A549 (cell line): Measurements from ENCODE around the gene BAG5.

ENCODE experiments used
- BCL3 ChIP-seq: fragments of >200 bp; sonication (Bioruptor Twin); formaldehyde crosslinking; IDR thresholded peaks from 3 replicates; pipeline ENCODE4 v1.6.1; 2016
- CTCF ChIP-seq: fragments of >200 bp; sonication (Bioruptor Twin); formaldehyde crosslinking; IDR thresholded peaks from 3 replicates; pipeline ENCODE4 v1.5.1; 2016
- ESRRA ChIP-seq: fragments of 150-350 bp; IDR thresholded peaks from 2 replicates; pipeline ENCODE4 v1.6.1; 2014; ENCODE audit warnings: mild to moderate bottlenecking, low read length, borderline replicate concordance
- HDAC2 ChIP-seq: fragments of 200-600 bp; sonication (generic); IDR thresholded peaks from 2 replicates; pipeline ENCODE4 v1.6.1; 2016
- MAZ ChIP-seq: fragments of 150-350 bp; IDR thresholded peaks from 2 replicates; pipeline ENCODE4 v1.6.1; 2014; ENCODE audit warnings: antibody characterized with exemption, low read depth, low read length, borderline replicate concordance
- MYC ChIP-seq: IDR thresholded peaks from 2 replicates; pipeline ENCODE4 v1.6.1; 2012; ENCODE audit warnings: mild to moderate bottlenecking, inconsistent platforms, low read length, improper control_type of control experiment, borderline replicate concordance
- POLR2A ChIP-seq: IDR thresholded peaks from 2 replicates; pipeline ENCODE4 v1.6.1; 2012; ENCODE audit warnings: mild to moderate bottlenecking, low read length
- RCOR1 ChIP-seq: fragments of 150-350 bp; IDR thresholded peaks from 2 replicates; pipeline ENCODE4 v1.6.1; 2014; ENCODE audit warnings: antibody characterized with exemption, low read length, low read depth
- RFX5 ChIP-seq: fragments of 450-650 bp; IDR thresholded peaks from 2 replicates; pipeline ENCODE4 v1.7.1; 2014; ENCODE audit warnings: antibody characterized with exemption, mild to moderate bottlenecking, moderate library complexity
- TF ChIP-seq, protein P1 (sequence below): IDR thresholded peaks from 2 replicates; pipeline ENCODE4 v1.6.1; 2012

- TF ChIP-seq CTCF (no peak), RCOR1 (no peak), MYC (no peak), MAZ (no peak), HDAC2 (no peak), BCL3 (no peak), ESRRA (no peak), RFX5 (no peak), POLR2A (no peak)
- TF ChIP-seq, protein P1, sequence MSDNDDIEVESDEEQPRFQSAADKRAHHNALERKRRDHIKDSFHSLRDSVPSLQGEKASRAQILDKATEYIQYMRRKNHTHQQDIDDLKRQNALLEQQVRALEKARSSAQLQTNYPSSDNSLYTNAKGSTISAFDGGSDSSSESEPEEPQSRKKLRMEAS = no peak
These were observed 44.6 kb downstream of the BAG5 start for GRCh38 chr14:103517721-103518421.
